GM21619 (cell line): ENCODE data around the gene TBC1D23.
"Not testable (repeated sequence)": the region's sequence is repeated elsewhere in the genome, so short reads cannot be mapped to it uniquely, and the experiment has no call there.

ENCODE experiments used
- ATAC-seq: cut with Tn5 transposase; IDR thresholded peaks from one replicate; pipeline ENCODE4 v1.9.1; 2021; ENCODE audit not compliant: unreplicated experiment

Gene TBC1D23

GRCh38 chr3:100254168-100254777 lies 6.5 kb upstream of the TBC1D23 start:
- peak; percentile 80 for ATAC-seq

DNA sequence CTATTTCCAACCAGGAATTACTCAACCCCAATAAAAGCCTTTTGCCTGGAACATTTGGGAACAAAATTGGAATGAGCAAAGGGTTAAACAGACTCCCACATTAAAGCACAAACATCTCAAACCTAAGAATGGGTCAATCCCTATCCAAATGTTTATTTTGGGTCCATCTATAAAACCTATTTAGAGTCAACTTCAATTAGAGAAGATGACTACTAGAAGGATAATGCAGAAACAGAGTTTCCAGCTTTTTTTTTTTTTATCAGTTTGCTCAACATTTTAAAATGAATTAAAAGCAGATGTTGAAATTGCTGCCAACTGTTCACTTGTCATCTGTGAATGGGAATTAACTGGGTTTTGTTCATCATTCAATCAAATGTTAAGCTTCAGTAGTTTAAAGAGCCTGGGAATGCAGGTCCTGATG lies 4.1 kb upstream of the TBC1D23 start:
- ATAC-seq = no peak

GRCh38 chr3:100257586-100257985 lies 3.2 kb upstream of the TBC1D23 start:
- no peak for ATAC-seq

DNA sequence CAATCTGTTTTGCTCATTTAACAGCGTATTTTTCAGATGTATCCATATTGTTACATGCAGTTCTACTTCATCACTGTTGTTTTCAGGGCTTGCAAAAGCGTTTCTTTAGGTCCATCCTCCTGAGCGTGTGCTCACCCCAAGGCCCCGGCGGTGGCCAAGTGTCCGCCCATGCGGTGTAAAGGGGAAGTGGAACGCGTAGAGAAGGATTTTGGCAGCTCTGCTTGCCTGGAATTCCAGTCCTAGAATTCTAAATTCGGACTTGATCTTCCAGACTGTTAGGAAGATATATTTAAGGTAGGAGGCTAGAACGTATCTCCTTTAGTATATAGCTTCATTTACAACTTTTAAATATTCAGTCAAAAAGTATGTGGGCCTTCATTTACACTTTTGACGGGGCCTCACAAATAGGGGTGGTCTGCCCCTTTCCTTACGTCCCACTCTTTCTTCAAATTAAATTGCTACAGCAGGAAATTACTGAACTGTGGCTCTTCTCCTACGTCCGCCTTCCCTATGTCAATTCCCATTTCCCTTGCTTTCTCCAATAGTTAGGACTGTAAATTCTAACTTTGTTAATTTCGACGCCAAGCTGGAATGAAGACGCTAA lies 609 bp upstream of the TBC1D23 start:
- ATAC-seq = no peak

GRCh38 chr3:100261485-100261903 lies 702 bp downstream of the TBC1D23 start:
- no peak for ATAC-seq

GRCh38 chr3:100262925-100263324 lies 2.1 kb downstream of the TBC1D23 start:
- not testable (repeated sequence) for ATAC-seq

DNA sequence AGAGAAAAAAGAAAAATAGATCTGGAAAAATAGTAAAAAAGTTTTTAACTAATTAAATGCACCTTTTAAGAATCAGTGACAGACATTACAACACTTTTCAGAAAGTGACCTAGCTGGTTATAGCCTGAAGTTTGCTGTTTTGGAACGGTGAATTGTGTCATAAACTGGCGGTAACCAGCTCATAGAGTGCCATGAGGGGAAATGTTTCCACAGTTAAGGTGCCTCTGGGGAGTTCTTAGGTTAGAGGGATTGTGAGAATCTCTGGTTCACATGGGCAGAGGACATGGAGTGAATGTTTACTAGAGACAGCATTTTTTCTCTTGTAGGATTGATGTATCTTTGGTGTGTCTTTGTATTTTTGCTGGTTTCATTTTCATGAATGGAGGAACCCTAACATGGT lies 2.8 kb downstream of the TBC1D23 start:
- ATAC-seq = no peak

- ATAC-seq = no peak
Measured at GRCh38 chr3:100264242-100264641, 3.5 kb downstream of the TBC1D23 start.

DNA sequence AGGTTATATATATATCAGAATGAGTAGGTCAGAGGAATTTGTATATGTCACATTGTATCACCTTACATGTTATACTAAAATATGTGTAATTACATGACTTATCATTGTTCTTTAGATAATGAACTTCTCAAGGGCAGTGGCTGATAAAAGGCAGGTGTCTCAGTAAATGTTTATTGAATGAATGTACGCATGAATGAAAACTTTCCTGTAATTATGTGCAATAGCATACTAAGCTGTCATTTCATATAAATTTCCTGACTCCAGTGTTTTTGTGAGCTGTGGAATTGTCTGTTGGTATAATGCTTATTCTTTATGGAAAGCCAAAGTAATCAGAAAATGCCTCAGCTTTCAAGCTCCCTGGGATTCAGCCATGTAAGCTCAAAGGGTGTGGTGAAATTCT lies 4.2 kb downstream of the TBC1D23 start:
- ATAC-seq = no peak

DNA sequence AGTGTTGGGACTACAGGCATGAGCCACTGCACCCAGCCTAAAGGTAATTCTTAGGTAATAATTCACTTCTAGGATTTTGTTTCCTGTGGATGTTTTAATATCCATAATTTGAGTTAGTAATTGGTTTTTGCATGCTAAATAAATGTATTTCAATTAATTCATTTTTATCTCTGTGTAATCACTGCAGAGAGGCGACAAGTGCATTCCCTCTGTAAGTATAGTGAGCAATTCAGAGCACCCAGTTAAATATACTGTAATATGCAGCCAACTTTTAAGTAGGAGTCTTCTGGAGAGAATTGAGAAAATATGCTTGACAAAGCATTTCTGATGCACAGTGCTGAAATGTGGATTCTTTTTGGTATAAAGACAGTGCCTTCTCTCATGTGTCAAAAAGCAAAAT lies 5.7 kb downstream of the TBC1D23 start:
- no peak for ATAC-seq

DNA sequence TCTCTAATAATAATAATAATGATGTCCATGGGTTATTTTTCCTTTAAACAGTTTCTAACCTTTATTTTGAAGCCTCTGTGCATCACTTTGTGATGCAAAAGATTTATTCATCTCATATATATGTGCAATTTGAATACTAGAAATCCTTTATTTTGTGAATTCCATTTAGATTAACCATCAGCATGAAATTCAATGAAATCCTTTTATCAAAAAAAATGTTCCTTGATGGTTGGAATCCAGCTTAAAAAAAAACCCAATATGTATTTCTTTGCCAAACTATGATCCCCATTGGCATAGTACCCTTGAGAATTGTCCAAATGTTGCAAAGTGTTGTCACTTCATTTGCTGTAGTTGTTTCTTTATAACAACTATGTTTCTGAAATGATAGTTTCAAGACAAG lies 7.4 kb downstream of the TBC1D23 start:
- no peak for ATAC-seq

DNA sequence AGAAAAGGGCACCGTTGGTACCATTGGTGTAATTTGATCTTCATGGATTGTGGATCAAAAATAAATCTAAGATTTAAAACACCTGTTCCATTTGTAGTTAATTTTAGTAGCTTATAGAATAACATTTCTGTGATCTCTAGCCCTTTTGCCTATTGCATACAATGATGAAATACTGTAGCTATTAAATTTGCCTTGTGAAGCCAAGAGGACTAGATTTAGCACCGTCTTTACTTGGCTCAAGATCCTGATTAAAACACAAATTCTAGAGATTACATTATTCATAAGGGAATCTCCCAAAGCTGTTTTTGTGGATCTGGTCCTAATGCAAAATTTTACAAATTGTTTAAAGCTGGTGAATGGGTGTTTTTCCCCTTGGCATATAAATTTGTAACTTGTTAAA lies 8.2 kb downstream of the TBC1D23 start:
- ATAC-seq = no peak

GRCh38 chr3:100269410-100270214 lies 8.8 kb downstream of the TBC1D23 start:
- no peak for ATAC-seq

- ATAC-seq = no peak
Measured at GRCh38 chr3:100270215-100270583, 9.4 kb downstream of the TBC1D23 start.

DNA sequence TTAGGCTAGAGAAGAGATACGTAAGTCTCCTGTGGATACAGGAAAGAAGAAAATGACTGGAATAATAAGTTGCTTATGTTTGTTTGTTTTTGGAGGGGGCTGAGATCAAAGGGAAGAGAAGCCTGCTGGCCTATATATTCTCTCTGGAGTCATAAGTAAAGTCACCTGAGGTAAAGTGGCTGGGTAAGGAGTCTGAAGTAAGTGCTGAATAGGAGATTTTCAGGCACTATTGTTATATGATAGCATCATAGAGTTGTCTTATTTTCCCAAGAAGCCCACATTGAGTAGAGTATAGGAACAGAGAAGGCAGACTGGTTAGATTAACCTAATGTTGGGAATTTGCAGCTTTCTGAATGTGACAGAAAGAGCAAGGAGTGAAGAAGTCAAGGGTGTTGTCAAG lies 10.7 kb downstream of the TBC1D23 start:
- no peak for ATAC-seq

GRCh38 chr3:100272797-100273611 lies 12.2 kb downstream of the TBC1D23 start:
- not testable (repeated sequence) for ATAC-seq

- no peak for ATAC-seq
Measured at GRCh38 chr3:100274361-100274760, 13.6 kb downstream of the TBC1D23 start.

DNA sequence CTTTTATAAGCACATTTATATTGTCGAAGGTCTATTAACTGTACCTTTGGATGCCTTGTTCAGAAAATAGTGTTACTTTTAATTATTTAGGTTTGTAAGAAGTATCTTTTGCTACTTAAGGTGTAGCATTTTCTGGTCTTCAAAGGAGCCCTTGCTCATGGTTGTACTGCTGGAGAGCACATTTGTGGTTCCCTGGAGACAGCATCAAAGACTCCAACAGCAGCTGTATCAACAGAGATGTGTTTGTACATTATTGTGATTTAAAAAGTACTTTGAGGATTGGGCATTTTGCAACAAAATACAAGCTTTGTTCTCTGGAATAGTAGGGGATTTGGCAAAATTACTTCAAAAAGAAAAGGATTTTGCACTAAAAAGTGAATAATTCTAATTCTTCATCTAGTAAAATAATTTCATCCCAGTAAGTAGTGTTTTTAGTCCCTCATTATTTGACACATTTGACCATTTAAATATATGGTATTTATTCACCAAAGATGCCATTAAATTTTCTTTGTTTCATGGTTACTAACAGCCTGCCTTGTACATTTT lies 16.5 kb downstream of the TBC1D23 start:
- no peak for ATAC-seq

GRCh38 chr3:100278910-100279309 lies 18.1 kb downstream of the TBC1D23 start:
- ATAC-seq = no peak

- no peak for ATAC-seq
Measured at GRCh38 chr3:100288288-100288894, 27.6 kb downstream of the TBC1D23 start.

DNA sequence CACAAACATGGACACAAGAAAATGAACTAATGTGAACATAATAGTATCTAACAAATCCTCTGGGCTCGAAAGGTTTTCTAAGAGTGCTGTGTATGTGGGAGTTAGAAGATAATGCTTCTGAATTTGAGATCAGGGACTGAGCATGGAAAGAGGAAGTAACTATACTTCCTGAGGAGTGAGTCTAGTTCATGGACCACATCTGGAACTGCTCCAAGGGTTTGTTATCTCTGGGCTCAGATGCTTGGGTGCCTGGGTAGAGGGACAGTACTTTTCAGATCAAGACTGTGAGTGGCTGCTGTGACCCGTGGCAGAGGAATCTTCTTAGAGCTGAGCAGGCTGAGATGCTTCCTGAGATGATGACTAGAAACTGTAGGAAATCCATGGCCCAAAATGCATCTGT lies 28.5 kb downstream of the TBC1D23 start:
- ATAC-seq = no peak
